DMS153 treated with DMSO at 0.1 percent for 48 hours (cell line): ENCODE measurements around the gene PTCRA.
"Not testable (repeated sequence)": the region's sequence is repeated elsewhere in the genome, so short reads cannot be mapped to it uniquely, and the experiment has no call there.

Source experiments
- DNase-seq: peaks from one replicate; lab custom pipeline; 2025; ENCODE audit not compliant: unreplicated experiment; lab: John Stamatoyannopoulos, UW

Gene PTCRA, protein sequence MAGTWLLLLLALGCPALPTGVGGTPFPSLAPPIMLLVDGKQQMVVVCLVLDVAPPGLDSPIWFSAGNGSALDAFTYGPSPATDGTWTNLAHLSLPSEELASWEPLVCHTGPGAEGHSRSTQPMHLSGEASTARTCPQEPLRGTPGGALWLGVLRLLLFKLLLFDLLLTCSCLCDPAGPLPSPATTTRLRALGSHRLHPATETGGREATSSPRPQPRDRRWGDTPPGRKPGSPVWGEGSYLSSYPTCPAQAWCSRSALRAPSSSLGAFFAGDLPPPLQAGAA

DNA sequence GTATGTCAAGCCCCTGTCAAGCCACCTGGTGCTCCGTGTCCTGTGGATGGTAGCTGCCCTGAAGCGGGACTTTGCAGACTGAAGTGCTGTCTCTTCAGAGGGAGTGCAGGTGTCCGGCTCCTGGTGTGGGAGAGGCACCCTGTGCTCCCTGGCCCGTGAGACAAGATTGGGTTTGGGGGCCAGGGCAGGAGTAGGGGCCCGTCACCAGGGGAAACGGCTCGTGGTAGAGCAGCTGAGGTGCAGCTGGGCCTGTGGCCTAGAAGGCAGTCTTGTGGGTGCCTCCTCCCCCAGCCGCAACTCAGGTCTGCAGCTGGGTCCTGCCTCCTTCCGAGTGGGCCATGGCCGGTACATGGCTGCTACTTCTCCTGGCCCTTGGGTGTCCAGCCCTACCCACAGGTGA, at the start of gene PTCRA:
TSS of gene PTCRA (plus strand) at position 322 of the 400 bp plus-strand sequence. CDS start at position 339, 17 bp downstream.
- DNase-seq, result no peak

DNA sequence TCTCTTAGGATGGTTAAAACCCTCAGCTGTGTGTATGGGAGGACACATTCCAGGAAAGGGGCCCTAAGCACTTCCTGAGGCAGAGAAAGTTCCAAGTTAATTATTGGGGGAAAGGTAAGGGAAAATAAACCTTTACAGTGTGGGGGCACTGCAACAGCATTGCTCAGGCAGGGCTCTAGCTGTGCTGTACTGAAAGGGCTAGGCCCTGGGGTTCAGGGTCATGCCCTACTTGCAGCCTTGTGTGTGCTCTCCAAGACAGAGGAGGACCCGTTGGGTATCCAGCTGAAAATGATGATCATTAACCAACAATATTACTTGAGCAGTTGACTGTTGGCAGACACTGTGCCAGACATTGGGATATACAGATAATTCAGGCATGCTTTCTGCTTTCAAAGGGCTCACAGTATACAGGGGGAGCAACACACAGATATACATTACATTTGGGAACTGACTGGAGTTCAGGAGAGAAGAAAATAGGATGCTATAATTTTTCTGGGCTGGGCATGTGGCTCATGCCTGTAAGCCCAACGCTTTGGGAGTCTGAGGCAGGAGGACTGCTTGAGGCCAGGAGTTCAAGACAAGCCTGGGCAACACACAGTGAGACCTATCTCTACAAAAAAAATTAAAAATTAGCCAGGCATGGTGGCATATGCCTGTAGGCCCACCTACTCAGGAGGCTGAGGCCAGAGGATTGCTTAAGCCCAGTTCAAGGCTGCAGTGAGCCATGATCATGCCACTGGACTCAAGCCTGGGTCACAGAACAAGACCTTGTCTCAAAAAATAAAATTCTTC, 45.5 kb upstream of the PTCRA start:
- no peak for DNase-seq

DNA sequence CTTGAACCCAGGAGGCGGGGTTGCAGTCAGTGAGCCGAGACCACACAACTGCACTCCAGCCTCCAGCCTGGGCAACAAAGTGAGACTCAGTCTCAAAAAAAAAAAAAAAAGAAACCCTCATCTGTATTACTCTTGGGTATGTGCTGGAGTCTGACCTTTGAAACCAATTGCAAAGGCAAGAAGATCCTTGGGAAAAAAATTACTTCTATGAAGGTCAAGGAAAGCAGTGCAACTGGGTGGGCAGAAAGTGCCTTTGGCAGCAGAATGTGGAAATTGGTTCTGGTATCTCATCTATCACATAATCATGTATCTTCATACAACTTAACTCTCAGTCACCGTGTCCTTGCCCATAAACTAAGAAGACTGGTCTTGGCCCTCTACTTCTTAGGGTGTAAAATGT, 44.1 kb upstream of the PTCRA start:
- no peak for DNase-seq

DNA sequence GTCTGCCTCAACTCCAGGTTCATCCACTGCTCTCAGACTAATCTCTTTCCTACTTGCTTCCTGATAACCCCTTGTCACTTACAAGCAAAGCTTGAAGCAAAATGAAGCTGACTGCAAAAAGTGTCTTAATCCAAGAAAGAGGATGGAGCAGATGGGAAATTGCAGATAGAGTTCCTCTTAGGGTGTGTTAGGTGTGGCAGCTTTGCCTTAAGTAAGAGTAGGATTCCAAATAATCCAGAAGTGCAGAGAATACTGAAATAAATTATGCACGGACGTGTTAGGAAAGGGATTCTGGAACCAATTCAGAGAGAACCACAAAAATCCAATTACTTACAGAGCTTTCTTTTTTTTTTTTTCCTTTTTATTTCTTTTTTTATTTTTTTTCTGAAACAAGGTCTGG, 42.5 kb upstream of the PTCRA start:
- no peak for DNase-seq

DNA sequence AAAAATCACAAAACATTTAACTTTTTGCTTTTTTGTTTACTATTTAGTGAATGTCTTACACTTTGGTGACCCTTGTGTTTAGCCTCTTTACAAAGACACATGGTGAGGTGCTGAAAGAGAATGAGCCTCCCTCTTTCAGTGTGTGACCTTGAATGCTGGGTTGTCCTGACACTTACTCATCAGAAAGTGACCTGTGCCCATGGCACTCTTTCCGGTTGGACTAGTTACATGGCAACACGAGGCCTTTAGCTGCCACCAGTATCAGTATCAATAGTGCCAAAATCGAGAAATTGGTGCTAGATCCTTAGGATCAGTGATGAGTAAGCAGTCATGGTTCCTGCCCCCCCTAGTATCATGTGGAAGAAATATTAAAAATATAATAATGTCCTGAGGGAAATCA, 38.2 kb upstream of the PTCRA start:
- no peak for DNase-seq

DNA sequence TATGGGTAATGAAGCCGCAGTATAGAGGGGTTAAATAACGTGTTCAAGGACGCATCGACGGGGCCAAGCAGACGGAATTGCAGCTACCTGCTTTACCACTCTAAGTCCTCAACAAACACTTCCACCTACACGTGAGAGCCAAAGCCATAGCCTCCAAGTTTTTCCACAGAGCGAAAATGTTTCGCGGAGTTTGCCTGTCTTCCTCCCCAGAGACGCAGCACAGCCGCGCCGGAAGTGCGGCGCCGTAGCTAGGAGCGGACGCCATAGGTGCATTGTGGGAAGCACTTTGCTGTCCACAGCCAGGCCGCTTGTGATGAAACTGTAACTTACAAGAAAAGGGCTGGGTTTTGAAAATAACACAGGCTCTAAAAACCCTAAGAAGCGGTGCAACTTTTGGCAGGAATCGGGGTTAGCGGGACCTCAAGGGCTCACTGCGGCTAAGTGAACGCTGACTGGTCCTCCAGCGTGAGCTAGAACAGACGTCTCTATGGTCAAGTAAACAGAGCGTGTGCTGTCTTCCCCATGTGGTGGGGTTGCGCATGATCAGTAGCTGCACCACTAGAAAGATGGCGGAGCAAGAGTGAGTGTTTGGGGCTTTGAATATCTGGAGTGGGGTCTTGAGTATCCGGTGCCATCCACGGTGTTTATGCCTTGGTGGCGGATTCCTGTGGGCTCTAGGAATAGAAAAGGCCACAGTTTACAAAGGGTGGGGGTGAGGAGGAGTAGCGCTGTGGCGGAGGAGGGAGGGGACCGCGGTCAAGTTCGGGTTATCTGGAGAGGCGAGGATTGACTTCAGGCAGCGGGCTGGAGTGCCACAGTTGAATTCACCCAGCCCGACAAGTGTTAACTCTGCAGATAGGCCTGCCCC, 36.2 kb upstream of the PTCRA start, which contains the start of gene RPL7L1:
TSS of gene RPL7L1 (plus strand) at position 245 of the 868 bp plus-strand sequence. CDS start at position 540, 295 bp downstream.
- peak; percentile 88 for DNase-seq

- DNase-seq, result not testable (repeated sequence)
Measured at GRCh38 chr6:42880240-42880817, 35.5 kb upstream of the PTCRA start.

GRCh38 chr6:42880871-42881270, 35.0 kb upstream of the PTCRA start:
- DNase-seq, result not testable (repeated sequence)

DNA sequence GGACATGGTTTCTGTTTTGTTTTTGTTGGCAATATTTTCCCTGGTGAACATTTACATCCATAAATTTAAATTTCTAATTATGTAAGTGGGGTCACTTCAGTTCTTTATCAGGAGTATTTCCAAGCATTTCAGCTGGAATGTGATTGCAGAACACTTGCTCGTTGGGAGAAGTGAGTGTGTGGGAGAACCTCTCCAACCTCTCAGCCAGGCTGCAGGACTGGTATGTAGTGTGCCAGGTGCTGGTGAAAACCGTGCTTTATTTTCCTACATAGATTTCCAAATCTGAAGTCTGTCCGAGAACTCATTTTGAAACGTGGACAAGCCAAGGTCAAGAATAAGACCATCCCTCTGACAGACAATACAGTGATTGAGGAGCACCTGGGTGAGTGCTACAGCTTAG, 30.2 kb upstream of the PTCRA start:
- no peak for DNase-seq

GRCh38 chr6:42888201-42888600, 27.7 kb upstream of the PTCRA start:
- DNase-seq, result not testable (repeated sequence)

- no peak for DNase-seq
Measured at GRCh38 chr6:42889815-42890214, 26.0 kb upstream of the PTCRA start.

GRCh38 chr6:42890311-42891198, 25.3 kb upstream of the PTCRA start:
- peak; percentile 75 for DNase-seq

GRCh38 chr6:42891199-42891722, 24.6 kb upstream of the PTCRA start:
- no peak for DNase-seq

DNA sequence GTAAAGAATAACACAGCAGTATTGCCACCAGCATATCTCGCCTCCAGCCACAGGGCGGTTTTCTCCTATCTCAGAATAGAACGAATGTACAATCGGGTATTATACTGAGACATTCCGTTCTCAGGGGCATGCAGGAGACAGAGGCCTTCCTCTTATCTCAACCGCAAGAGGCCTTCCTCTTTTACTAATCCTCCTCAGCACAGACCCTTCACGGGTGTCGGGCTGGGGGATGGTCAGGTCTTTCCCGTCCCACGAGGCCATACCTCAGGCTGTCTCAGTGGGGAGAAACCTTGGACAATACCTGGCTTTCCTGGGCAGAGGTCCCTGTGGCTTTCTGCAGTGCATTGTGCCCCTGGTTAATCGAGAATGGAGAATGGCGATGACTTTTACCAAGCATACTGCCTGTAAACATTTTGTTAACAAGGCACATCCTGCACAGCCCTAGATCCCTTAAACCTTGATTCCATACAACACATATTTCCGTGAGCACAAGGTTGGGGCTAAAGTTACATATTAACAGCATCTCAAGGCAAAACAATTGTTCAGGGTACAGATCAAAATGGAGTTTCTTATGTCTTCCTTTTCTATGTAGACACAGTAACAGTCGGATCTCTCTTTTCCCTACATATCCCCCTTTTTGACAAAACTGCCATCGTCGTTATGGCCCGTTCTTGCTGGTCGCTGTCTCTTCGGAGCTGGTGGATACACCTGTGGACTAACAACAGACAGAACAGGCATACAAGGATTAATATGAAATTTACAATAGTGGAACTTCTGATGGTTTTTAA, 21.6 kb upstream of the PTCRA start:
- not testable (repeated sequence) for DNase-seq

GRCh38 chr6:42896178-42896719, 19.6 kb upstream of the PTCRA start:
- no peak for DNase-seq

- DNase-seq, result peak; percentile 53
Measured at GRCh38 chr6:42898891-42899361, 16.9 kb upstream of the PTCRA start.

DNA sequence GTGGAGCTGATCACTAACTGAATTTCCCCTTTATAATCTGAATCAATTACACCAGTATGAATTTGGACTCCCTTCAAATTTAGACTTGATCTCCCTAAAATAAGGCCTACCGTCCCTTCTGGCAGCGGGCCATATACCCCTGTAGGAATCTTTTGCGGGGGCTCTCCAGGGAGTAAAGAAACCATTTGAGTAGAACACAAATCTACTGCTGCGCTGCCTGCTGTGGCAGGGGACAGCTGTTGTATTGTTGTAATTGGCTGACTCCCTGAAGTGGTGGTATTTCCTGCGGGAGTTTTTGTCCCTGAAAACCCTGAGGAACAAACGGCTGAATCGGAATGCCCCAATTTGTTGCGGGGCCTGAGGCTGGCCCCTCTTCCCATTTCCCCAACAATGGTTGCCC, 16.0 kb upstream of the PTCRA start:
- DNase-seq, result no peak

DNA sequence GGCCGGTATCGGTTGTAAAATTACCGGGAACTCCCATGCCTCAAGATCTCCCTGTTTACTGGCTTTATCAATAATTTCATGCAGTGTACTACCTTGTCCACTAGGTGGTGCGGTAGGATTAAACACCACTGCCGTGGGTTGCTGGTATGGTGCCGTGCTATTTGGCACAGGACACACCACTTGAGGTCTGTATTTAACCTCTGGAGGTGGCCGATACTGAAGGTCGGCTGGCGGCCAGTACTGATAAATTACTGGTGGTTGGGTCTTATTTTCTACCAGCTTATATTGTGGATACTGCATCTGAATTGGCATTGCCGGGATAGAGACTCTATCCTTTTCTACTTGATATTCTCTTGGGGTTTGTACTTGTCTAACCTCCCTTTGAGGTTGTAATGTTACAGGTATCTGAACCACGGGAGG, 14.3 kb upstream of the PTCRA start:
- peak; percentile 81 for DNase-seq
